ENCODE measurements around the gene IGFLR1. TPM values are rescaled to one million over a fixed set of nuclear protein-coding genes. Genes with fewer than 3 reads are reported as not detected.

Gene IGFLR1
- total and polyA plus RNA-seq, 4 donors, result 3.8 to 72.5 (median 26.0) TPM

DNA sequence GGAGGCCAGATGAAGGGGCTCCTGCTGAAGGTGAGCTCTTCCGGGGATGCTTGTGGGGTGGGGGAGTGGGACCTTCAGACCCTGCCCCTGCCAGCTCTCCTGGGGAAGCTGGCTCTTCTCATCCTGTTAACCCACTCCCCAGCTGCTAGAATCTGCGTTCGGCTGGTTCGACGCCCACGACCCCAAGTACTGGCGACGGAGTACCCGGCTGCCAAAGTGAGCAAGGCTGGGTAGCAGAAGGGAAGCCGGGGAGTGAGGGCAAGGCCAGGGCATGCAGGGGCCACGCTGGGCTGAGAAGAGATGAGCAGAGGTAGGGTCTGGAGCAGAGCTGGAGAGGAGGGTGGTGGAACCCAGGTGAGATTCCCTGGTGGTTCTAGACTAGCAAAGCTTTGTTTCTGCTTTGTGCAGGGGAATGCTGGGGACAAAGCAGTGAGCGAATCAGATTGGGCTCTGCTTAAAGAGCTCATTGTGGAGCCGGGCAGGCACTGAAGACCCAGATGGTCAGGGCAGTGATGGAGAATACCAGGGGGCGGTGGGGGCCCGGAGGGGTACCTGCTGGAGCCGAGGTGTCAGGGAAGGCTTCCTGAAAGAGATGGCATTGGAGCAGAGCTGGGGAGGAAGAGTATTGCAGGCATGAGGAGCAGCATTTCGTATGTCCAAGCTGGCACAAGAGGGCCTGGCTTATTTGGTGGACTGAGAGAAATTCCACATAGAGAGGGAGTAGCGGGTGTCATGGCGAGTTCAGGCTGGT, 14.1 kb downstream of the IGFLR1 start:
- Histone ChIP-seq H3K27me3 (ENCODE audit: control insufficient read depth in 3 of 3, insufficient read depth in 3 of 3, low read length in 2 of 3) (no peaks in the 10 kb centered on the region), H3K9ac (ENCODE audit: insufficient read depth in 1 of 2, low read length in 2 of 2) (no peak overlapping the region), H3K27ac (ENCODE audit: low read depth in 1 of 2, low read length in 1 of 2) (no peak overlapping the region), H3K36me3 (ENCODE audit: control insufficient read depth in 4 of 4, insufficient read depth in 4 of 4, low read length in 4 of 4) (peaks cover 15 to 95% (median 45%) of the 10 kb centered on the region in 4 donors), H3K9me3 (ENCODE audit: control insufficient read depth in 4 of 4, insufficient read depth in 3 of 4, low read length in 3 of 4) (no peaks in the 10 kb centered on the region), H3K4me3 (no peak overlapping the region), H3K4me1 (ENCODE audit: control insufficient read depth in 5 of 5, insufficient read depth in 5 of 5, low read length in 5 of 5) (no peaks in the 10 kb centered on the region)
- 94 to 97% methylated on average over 19 of the region's 19 CpGs for WGBS, 2 donors
- DNase-seq, result no peak
- no peak for ATAC-seq (ENCODE audit: insufficient read depth, low FRiP score)
- TF ChIP-seq, protein P1, sequence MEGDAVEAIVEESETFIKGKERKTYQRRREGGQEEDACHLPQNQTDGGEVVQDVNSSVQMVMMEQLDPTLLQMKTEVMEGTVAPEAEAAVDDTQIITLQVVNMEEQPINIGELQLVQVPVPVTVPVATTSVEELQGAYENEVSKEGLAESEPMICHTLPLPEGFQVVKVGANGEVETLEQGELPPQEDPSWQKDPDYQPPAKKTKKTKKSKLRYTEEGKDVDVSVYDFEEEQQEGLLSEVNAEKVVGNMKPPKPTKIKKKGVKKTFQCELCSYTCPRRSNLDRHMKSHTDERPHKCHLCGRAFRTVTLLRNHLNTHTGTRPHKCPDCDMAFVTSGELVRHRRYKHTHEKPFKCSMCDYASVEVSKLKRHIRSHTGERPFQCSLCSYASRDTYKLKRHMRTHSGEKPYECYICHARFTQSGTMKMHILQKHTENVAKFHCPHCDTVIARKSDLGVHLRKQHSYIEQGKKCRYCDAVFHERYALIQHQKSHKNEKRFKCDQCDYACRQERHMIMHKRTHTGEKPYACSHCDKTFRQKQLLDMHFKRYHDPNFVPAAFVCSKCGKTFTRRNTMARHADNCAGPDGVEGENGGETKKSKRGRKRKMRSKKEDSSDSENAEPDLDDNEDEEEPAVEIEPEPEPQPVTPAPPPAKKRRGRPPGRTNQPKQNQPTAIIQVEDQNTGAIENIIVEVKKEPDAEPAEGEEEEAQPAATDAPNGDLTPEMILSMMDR (IDR thresholded peaks at IDR 0.05; ENCODE audit: control extremely low read depth, extremely low read depth), result no peak

DNA sequence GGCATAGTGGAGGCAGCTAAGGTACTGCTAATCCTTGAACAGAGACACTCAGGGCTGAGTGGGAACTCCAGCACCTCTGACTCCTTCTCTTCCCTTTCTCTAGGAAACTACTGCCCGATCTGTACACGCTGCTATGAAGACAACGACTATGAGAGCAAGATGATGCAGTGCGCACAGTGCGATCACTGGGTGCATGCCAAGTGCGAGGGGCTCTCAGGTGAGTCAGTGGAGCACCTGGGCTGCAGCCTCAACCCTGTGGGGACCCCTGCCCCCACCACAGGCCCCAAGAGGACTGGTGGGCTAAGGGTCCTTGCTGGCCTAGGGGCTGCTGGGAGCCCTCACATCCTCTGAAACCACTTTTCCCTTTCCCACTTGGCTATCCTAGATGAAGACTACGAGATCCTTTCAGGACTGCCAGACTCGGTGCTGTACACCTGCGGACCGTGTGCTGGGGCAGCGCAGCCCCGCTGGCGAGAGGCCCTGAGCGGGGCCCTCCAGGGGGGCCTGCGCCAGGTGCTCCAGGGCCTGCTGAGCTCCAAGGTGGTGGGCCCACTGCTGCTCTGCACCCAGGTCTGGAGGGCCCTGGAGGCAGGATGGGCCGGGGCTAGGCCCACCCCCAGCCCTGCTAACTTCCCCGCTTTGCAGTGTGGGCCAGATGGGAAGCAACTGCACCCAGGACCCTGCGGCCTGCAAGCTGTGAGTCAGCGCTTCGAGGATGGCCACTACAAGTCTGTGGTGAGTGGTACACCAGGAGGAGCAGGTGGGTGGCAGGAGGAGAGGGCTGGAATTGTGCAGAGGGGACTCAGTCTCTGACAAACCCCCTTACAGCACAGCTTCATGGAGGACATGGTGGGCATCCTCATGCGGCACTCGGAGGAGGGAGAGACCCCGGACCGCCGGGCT, 14.9 kb downstream of the IGFLR1 start:
- TF ChIP-seq, protein P1 (IDR thresholded peaks at IDR 0.05; ENCODE audit: control extremely low read depth, extremely low read depth), result no peak
- no peak overlapping the region for H3K4me3 ChIP-seq
- H3K36me3 ChIP-seq (ENCODE audit: control insufficient read depth in 4 of 4, insufficient read depth in 4 of 4, low read length in 4 of 4), result peaks cover 15 to 96% (median 50%) of the 10 kb centered on the region in 4 donors
- H3K9ac ChIP-seq (ENCODE audit: insufficient read depth in 1 of 2, low read length in 2 of 2), result no peak overlapping the region
- H3K27ac ChIP-seq (ENCODE audit: low read depth in 1 of 2, low read length in 1 of 2), result no peak overlapping the region
- no peaks in the 10 kb centered on the region for H3K27me3 ChIP-seq (ENCODE audit: control insufficient read depth in 3 of 3, insufficient read depth in 3 of 3, low read length in 2 of 3)
- ATAC-seq (ENCODE audit: insufficient read depth, low FRiP score), result no peak
- H3K4me1 ChIP-seq (ENCODE audit: control insufficient read depth in 5 of 5, insufficient read depth in 5 of 5, low read length in 5 of 5), result no peaks in the 10 kb centered on the region
- DNase-seq, result no peak
- WGBS, 2 donors, result 96 to 98% methylated on average over 25 of the region's 25 CpGs
- H3K9me3 ChIP-seq (ENCODE audit: control insufficient read depth in 4 of 4, insufficient read depth in 3 of 4, low read length in 3 of 4), result no peaks in the 10 kb centered on the region

DNA sequence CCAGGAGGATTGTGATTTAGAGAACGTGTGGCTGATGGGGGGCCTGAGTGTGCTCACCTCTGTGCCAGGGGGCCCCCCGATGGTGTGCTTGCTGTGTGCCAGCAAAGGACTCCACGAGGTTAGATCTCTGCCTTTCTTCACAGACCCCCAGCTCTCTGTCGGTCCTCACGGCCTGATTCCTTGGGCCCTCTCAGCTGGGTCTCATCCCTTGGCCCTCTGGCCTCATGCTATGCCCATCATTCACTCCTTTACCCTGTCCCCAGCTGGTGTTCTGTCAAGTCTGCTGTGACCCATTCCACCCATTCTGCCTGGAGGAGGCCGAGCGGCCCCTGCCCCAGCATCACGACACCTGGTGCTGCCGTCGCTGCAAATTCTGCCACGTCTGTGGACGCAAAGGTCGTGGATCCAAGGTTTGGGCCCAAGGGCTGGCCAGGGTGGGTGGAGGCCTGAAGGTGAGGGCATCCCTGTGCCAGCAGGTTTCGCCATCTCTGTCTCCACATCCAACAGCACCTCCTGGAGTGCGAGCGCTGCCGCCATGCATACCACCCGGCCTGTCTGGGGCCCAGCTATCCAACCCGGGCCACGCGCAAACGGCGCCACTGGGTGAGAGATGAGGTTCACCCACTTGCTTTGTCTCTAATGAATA, 16.9 kb downstream of the IGFLR1 start:
- Histone ChIP-seq H3K9ac (ENCODE audit: insufficient read depth in 1 of 2, low read length in 2 of 2) (no peak overlapping the region), H3K36me3 (ENCODE audit: control insufficient read depth in 4 of 4, insufficient read depth in 4 of 4, low read length in 4 of 4) (peaks cover 15 to 90% (median 46%) of the 10 kb centered on the region in 4 donors), H3K4me1 (ENCODE audit: control insufficient read depth in 5 of 5, insufficient read depth in 5 of 5, low read length in 5 of 5) (peaks cover 0 to 2% (median 0%) of the 10 kb centered on the region in 5 donors), H3K9me3 (ENCODE audit: control insufficient read depth in 4 of 4, insufficient read depth in 3 of 4, low read length in 3 of 4) (no peaks in the 10 kb centered on the region), H3K27me3 (ENCODE audit: control insufficient read depth in 3 of 3, insufficient read depth in 3 of 3, low read length in 2 of 3) (no peaks in the 10 kb centered on the region), H3K27ac (ENCODE audit: low read depth in 1 of 2, low read length in 1 of 2) (no peak overlapping the region), H3K4me3 (no peak overlapping the region)
- TF ChIP-seq, protein P1 (IDR thresholded peaks at IDR 0.05; ENCODE audit: control extremely low read depth, extremely low read depth), result no peak
- DNase-seq (no peak), ATAC-seq (ENCODE audit: insufficient read depth, low FRiP score) (no peak)
- WGBS, 2 donors, result 94 to 97% methylated on average over 23 of the region's 23 CpGs
